ENCODE data around the gene SHISA8. TPM values are rescaled to one million over a fixed set of nuclear protein-coding genes. Genes with fewer than 3 reads are reported as not detected.
A peak's percentile ranks its signal among the peaks of the same experiment; 100 is the strongest.
"Not testable (repeated sequence)": the region's sequence is repeated elsewhere in the genome, so short reads cannot be mapped to it uniquely, and the experiment has no call there.

SHISA8 gene
- total and polyA plus RNA-seq, 4 donors, result not detected

GRCh38 chr22:41876275-41876674, 38.6 kb downstream of the SHISA8 start:
- H3K9me3 ChIP-seq (ENCODE audit: control insufficient read depth, low read length), result no peaks in the 10 kb centered on the region
- H3K27me3 ChIP-seq (ENCODE audit: control insufficient read depth in 1 of 2, insufficient read depth in 2 of 2, low read length in 1 of 2), result no peaks in the 10 kb centered on the region
- no peak overlapping the region for H3K27ac ChIP-seq (ENCODE audit: low read depth in 1 of 2, low read length in 2 of 2)
- no peak overlapping the region for H3K4me3 ChIP-seq (ENCODE audit: low read length in 2 of 2)
- no peak for DNase-seq
- no peak for ATAC-seq (ENCODE audit: low FRiP score)
- H3K36me3 ChIP-seq (ENCODE audit: control insufficient read depth in 1 of 2, insufficient read depth in 2 of 2, low read length in 1 of 2), result peaks cover 2 to 13% of the 10 kb centered on the region in 2 donors
- intact Hi-C loops (cut with DNase I), result no loop called here
- WGBS, 2 donors, result 93 to 95% methylated on average over 3 of the region's 3 CpGs
- H3K4me1 ChIP-seq (ENCODE audit: control insufficient read depth in 1 of 2, insufficient read depth in 2 of 2, low read length in 2 of 2), result no peaks in the 10 kb centered on the region

GRCh38 chr22:41875531-41876270, 39.2 kb downstream of the SHISA8 start:
- H3K27me3 ChIP-seq (ENCODE audit: control insufficient read depth in 1 of 2, insufficient read depth in 2 of 2, low read length in 1 of 2), result no peaks in the 10 kb centered on the region
- H3K4me1 ChIP-seq (ENCODE audit: control insufficient read depth in 1 of 2, insufficient read depth in 2 of 2, low read length in 2 of 2), result no peaks in the 10 kb centered on the region
- 87 to 88% methylated on average over 10 of the region's 10 CpGs for WGBS, 2 donors
- no peak for ATAC-seq (ENCODE audit: low FRiP score)
- peaks cover 2 to 10% of the 10 kb centered on the region in 2 donors for H3K36me3 ChIP-seq (ENCODE audit: control insufficient read depth in 1 of 2, insufficient read depth in 2 of 2, low read length in 1 of 2)
- H3K27ac ChIP-seq (ENCODE audit: low read depth in 1 of 2, low read length in 2 of 2), result no peak overlapping the region
- H3K4me3 ChIP-seq (ENCODE audit: low read length in 2 of 2), result no peak overlapping the region
- no peaks in the 10 kb centered on the region for H3K9me3 ChIP-seq (ENCODE audit: control insufficient read depth, low read length)
- intact Hi-C loops (cut with DNase I), result no loop called here
- DNase-seq, result no peak

- no peak for ATAC-seq (ENCODE audit: low FRiP score)
- H3K9me3 ChIP-seq (ENCODE audit: control insufficient read depth, low read length), result no peaks in the 10 kb centered on the region
- peaks cover 2 to 7% of the 10 kb centered on the region in 2 donors for H3K36me3 ChIP-seq (ENCODE audit: control insufficient read depth in 1 of 2, insufficient read depth in 2 of 2, low read length in 1 of 2)
- H3K4me3 ChIP-seq (ENCODE audit: low read length in 2 of 2), result no peak overlapping the region
- H3K27me3 ChIP-seq (ENCODE audit: control insufficient read depth in 1 of 2, insufficient read depth in 2 of 2, low read length in 1 of 2), result no peaks in the 10 kb centered on the region
- 88 to 91% methylated on average over 2 of the region's 2 CpGs for WGBS, 2 donors
- intact Hi-C loops (cut with DNase I), result no loop called here
- DNase-seq, result no peak
- H3K27ac ChIP-seq (ENCODE audit: low read depth in 1 of 2, low read length in 2 of 2), result no peak overlapping the region
- H3K4me1 ChIP-seq (ENCODE audit: control insufficient read depth in 1 of 2, insufficient read depth in 2 of 2, low read length in 2 of 2), result no peaks in the 10 kb centered on the region
Observed at GRCh38 chr22:41874090-41874489, 40.8 kb downstream of the SHISA8 start.

GRCh38 chr22:41873391-41873790, 41.5 kb downstream of the SHISA8 start:
- DNase-seq, result no peak
- intact Hi-C loops (cut with DNase I), result no loop called here
- Histone ChIP-seq H3K27me3 (ENCODE audit: control insufficient read depth in 1 of 2, insufficient read depth in 2 of 2, low read length in 1 of 2) (no peaks in the 10 kb centered on the region), H3K4me1 (ENCODE audit: control insufficient read depth in 1 of 2, insufficient read depth in 2 of 2, low read length in 2 of 2) (no peaks in the 10 kb centered on the region), H3K27ac (ENCODE audit: low read depth in 1 of 2, low read length in 2 of 2) (no peak overlapping the region), H3K9me3 (ENCODE audit: control insufficient read depth, low read length) (no peaks in the 10 kb centered on the region), H3K4me3 (ENCODE audit: low read length in 2 of 2) (no peak overlapping the region), H3K36me3 (ENCODE audit: control insufficient read depth in 1 of 2, insufficient read depth in 2 of 2, low read length in 1 of 2) (peaks cover 2 to 10% of the 10 kb centered on the region in 2 donors)
- 62 to 66% methylated on average over 5 of the region's 5 CpGs for WGBS, 2 donors
- ATAC-seq (ENCODE audit: low FRiP score), result no peak

- H3K36me3 ChIP-seq (ENCODE audit: control insufficient read depth in 1 of 2, insufficient read depth in 2 of 2, low read length in 1 of 2), result peaks cover 0 to 12% of the 10 kb centered on the region in 2 donors
- H3K4me1 ChIP-seq (ENCODE audit: control insufficient read depth in 1 of 2, insufficient read depth in 2 of 2, low read length in 2 of 2), result no peaks in the 10 kb centered on the region
- H3K9me3 ChIP-seq (ENCODE audit: control insufficient read depth, low read length), result no peaks in the 10 kb centered on the region
- WGBS, 2 donors, result 81 to 83% methylated on average over 4 of the region's 4 CpGs
- intact Hi-C loops (cut with DNase I), result no loop called here
- H3K27ac ChIP-seq (ENCODE audit: low read depth in 1 of 2, low read length in 2 of 2), result no peak overlapping the region
- no peak for ATAC-seq (ENCODE audit: low FRiP score)
- no peak overlapping the region for H3K4me3 ChIP-seq (ENCODE audit: low read length in 2 of 2)
- no peaks in the 10 kb centered on the region for H3K27me3 ChIP-seq (ENCODE audit: control insufficient read depth in 1 of 2, insufficient read depth in 2 of 2, low read length in 1 of 2)
- no peak for DNase-seq
Observed at GRCh38 chr22:41870786-41871185, 44.1 kb downstream of the SHISA8 start.

- ATAC-seq (ENCODE audit: low FRiP score); H3K4me3 ChIP-seq (ENCODE audit: low read length in 2 of 2); intact Hi-C loops (cut with DNase I); H3K4me1 ChIP-seq (ENCODE audit: control insufficient read depth in 1 of 2, insufficient read depth in 2 of 2, low read length in 2 of 2); H3K27me3 ChIP-seq (ENCODE audit: control insufficient read depth in 1 of 2, insufficient read depth in 2 of 2, low read length in 1 of 2); DNase-seq; H3K9me3 ChIP-seq (ENCODE audit: control insufficient read depth, low read length); H3K27ac ChIP-seq (ENCODE audit: low read depth in 1 of 2, low read length in 2 of 2): not testable (repeated sequence)
- WGBS, 2 donors, result 88 to 93% methylated on average over 1 of the region's 1 CpG
- peaks cover 0 to 12% of the 10 kb centered on the region in 2 donors for H3K36me3 ChIP-seq (ENCODE audit: control insufficient read depth in 1 of 2, insufficient read depth in 2 of 2, low read length in 1 of 2)
Observed at GRCh38 chr22:41870081-41870480, 44.8 kb downstream of the SHISA8 start.

- ATAC-seq (ENCODE audit: low FRiP score) (no peak), DNase-seq (no peak)
- Histone ChIP-seq H3K4me3 (ENCODE audit: low read length in 2 of 2) (no peak overlapping the region), H3K27ac (ENCODE audit: low read depth in 1 of 2, low read length in 2 of 2) (no peak overlapping the region), H3K9me3 (ENCODE audit: control insufficient read depth, low read length) (no peaks in the 10 kb centered on the region), H3K4me1 (ENCODE audit: control insufficient read depth in 1 of 2, insufficient read depth in 2 of 2, low read length in 2 of 2) (no peaks in the 10 kb centered on the region), H3K36me3 (ENCODE audit: control insufficient read depth in 1 of 2, insufficient read depth in 2 of 2, low read length in 1 of 2) (peaks cover 0 to 6% of the 10 kb centered on the region in 2 donors), H3K27me3 (ENCODE audit: control insufficient read depth in 1 of 2, insufficient read depth in 2 of 2, low read length in 1 of 2) (no peaks in the 10 kb centered on the region)
- WGBS, 2 donors, result 96 to 98% methylated on average over 10 of the region's 10 CpGs
- intact Hi-C loops (cut with DNase I), result no loop called here
Observed at GRCh38 chr22:41868556-41868955, 46.3 kb downstream of the SHISA8 start.

GRCh38 chr22:41863472-41863871, 51.4 kb downstream of the SHISA8 start:
- DNase-seq (no peak), ATAC-seq (ENCODE audit: low FRiP score) (no peak)
- 92 to 93% methylated on average over 2 of the region's 2 CpGs for WGBS, 2 donors
- intact Hi-C loops (cut with DNase I), result no loop called here
- no peak overlapping the region for H3K27ac ChIP-seq (ENCODE audit: low read depth in 1 of 2, low read length in 2 of 2)
- H3K36me3 ChIP-seq (ENCODE audit: control insufficient read depth in 1 of 2, insufficient read depth in 2 of 2, low read length in 1 of 2), result peaks cover 0 to 5% of the 10 kb centered on the region in 2 donors
- H3K27me3 ChIP-seq (ENCODE audit: control insufficient read depth in 1 of 2, insufficient read depth in 2 of 2, low read length in 1 of 2), result no peaks in the 10 kb centered on the region
- H3K9me3 ChIP-seq (ENCODE audit: control insufficient read depth, low read length), result no peaks in the 10 kb centered on the region
- H3K4me3 ChIP-seq (ENCODE audit: low read length in 2 of 2), result no peak overlapping the region
- no peaks in the 10 kb centered on the region for H3K4me1 ChIP-seq (ENCODE audit: control insufficient read depth in 1 of 2, insufficient read depth in 2 of 2, low read length in 2 of 2)

GRCh38 chr22:41862530-41863266, 52.2 kb downstream of the SHISA8 start:
- peaks cover 0 to 2% of the 10 kb centered on the region in 2 donors for H3K36me3 ChIP-seq (ENCODE audit: control insufficient read depth in 1 of 2, insufficient read depth in 2 of 2, low read length in 1 of 2)
- intact Hi-C loops (cut with DNase I), result no loop called here
- H3K27ac ChIP-seq (ENCODE audit: low read depth in 1 of 2, low read length in 2 of 2), result no peak overlapping the region
- ATAC-seq (ENCODE audit: low FRiP score) (peak; percentile 11), DNase-seq (no peak)
- H3K4me3 ChIP-seq (ENCODE audit: low read length in 2 of 2), result no peak overlapping the region
- no peaks in the 10 kb centered on the region for H3K4me1 ChIP-seq (ENCODE audit: control insufficient read depth in 1 of 2, insufficient read depth in 2 of 2, low read length in 2 of 2)
- H3K27me3 ChIP-seq (ENCODE audit: control insufficient read depth in 1 of 2, insufficient read depth in 2 of 2, low read length in 1 of 2), result no peaks in the 10 kb centered on the region
- WGBS, 2 donors, result 80 to 82% methylated on average over 11 of the region's 11 CpGs
- H3K9me3 ChIP-seq (ENCODE audit: control insufficient read depth, low read length), result no peaks in the 10 kb centered on the region

Measured in aorta (tissue), 5 donors.